GM19099 (cell line): ENCODE results near the gene CD248.

Experiments
- POLR2A ChIP-seq: IDR thresholded peaks from 3 replicates; pipeline ENCODE4 v1.6.1; 2011; ENCODE audit warnings: low read depth; ENCODE audit not compliant: insufficient read length; ENCODE audit errors: extremely low read depth

CD248 gene

DNA sequence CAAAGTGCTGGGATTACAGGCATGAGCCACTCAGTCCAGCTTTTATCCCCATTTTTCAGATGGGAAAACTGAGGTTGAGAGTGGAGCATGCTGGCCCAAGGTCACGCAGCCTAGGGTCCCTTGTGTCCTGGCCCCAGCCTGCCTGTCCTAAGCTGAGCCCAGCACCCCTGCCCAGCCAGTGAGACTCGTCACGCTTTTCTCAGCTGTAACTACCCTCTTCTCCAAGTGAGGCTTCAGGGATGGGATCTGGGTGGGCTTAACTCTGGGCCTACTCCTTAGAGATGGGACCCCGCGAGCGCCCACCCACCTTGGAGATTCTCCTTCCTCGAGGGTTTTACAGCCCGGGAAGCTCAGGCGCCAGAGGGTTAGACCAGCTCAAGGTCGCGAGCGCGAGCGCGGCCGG, 25.5 kb downstream of the CD248 start:
- no peak for TF ChIP-seq POLR2A

- no peak for TF ChIP-seq POLR2A
Measured at GRCh38 chr11:66290330-66290621, 26.6 kb downstream of the CD248 start.

GRCh38 chr11:66289548-66290329, 27.1 kb downstream of the CD248 start:
- no peak for TF ChIP-seq POLR2A

- TF ChIP-seq POLR2A, result peak; percentile 84
Measured at GRCh38 chr11:66288671-66289547, 27.9 kb downstream of the CD248 start, which contains the start of gene YIF1A. YIF1A (minus strand) TSS chr11:66289143; CDS start chr11:66288985, 158 bp downstream.

DNA sequence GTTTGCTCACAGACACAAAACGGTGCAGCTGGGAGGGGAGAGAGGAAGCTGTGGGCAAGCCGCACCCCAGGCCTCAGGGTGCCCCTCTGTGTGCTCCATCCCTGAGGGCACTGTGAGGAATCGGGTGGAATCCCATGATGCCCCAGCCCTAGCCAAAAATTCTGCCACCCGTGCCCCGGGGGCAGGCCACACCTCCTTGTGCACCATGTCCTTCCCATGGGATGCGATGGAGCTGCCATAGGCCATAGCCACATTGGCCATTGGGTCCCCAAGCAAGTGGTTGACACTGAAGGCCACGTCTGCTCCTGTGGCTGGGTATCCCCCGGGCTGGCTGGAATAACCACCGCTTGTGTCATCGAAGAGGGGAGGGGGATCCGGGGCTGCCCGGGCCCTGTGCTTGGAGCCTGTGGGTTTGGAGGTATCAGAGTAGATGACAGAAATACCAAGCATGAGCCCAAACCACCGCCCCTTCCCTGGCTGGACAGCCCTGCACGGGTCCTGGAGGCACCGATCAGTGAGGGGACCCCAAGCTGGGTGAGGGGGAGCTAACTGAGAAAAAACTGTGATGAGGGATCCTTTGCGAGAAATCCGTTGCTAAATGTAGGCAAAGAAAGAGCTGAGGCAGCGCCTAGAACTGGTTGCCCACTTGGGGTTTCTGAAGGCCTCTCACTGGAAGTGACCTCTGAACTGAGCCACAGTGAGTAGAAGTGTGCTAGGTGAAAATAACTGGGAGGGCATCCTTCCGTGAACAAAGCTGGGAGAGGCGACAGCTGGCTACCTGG, 28.8 kb downstream of the CD248 start:
- TF ChIP-seq POLR2A, result no peak

GRCh38 chr11:66287211-66287888, 29.5 kb downstream of the CD248 start:
- TF ChIP-seq POLR2A, result no peak

DNA sequence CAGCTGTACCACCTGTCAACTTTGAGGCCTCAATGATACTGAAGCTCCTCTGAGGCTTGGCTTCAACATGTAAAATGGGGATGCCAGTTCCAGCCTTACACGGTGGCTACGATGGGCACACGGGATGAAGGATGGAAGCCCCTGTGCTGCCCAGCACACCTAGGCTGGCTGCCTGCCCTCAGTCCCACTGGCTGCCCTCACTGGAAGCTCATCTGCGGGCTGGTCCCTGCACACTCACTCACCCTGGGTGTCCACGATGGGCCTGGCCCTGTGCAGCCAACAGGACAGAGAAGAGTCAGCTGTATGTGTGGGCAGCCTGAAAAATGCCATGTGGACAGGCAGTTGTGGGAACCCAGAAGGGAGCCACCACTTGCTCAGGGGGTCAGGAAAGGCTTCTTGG, 30.1 kb downstream of the CD248 start:
- no peak for TF ChIP-seq POLR2A

- TF ChIP-seq POLR2A, result no peak
Measured at GRCh38 chr11:66285250-66285947, 31.4 kb downstream of the CD248 start.

DNA sequence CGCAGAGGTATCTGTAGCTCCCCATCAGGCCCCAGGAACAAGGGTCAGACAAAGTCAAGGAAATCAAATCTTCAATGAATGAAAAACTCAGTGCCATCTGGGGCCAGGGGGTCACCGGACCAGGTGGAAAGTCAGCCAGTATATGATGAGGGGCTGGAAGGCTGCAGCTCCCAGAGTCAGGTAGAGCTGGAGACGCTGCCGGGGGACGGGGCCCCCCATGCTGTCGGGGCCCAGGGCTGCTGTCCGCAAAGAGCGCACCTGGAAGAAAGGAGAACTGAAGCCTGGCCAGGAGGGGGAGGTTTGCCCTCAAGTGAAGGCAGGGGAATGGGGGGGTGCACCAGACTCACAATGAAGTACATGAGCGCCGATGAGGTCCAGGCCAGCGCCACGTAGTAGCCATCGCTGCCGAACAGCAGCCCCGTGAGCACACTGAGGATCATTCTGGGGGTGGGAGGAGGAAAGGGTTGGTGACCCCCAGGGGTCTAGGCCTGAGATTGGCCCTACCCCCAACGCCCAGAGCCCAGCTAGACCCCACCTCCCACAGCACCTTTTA, 32.2 kb downstream of the CD248 start:
- TF ChIP-seq POLR2A, result no peak

- TF ChIP-seq POLR2A, result no peak
Measured at GRCh38 chr11:66283461-66284105, 33.3 kb downstream of the CD248 start.

DNA sequence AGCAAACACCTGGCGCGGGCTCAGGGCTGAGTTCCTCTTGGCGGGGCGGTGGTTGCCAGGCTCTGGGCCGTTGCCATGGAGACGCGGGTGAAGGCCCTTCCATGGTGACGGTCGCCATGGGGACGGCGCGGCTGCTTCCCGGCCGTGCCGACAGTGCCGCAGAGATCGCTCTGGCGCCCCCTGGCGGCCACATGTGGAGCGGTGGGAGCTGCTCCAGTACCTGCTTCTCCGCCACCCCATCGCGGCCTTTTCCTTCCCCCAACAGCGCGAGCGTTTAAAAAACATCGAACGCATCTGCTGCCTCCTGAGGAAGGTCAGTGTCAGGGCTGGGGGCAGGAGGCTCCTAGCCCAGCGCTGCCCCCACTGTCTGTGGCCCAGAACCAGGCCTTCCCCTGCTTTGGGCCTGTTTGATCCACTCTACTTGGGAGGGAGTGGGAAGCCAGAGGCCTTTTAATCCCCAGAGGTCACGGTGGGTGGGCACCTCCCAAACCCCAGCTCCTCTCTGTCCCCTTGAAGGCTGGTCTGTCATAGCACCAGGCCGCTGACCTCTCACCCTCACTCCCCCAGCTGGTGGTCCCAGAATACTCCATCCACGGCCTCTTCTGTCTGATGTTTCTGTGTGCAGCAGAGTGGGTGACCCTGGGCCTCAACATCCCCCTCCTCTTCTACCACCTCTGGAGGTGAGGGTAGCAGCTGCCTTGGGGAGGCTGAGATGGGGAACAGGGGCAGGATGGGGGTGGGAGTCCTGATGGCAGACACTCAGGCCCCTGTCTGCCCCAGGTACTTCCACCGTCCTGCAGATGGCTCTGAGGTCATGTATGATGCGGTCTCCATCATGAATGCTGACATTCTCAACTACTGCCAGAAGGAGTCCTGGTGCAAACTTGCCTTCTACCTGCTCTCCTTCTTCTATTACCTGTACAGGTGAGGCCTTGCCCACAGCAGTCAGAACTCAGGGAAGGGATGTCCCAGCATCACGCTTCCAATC, 34.1 kb downstream of the CD248 start:
- TF ChIP-seq POLR2A, result no peak

GRCh38 chr11:66281776-66282467, 34.9 kb downstream of the CD248 start:
- TF ChIP-seq POLR2A, result no peak
